NCI-H748 treated with DMSO at 0.1 percent for 48 hours (cell line): ENCODE results near the gene CCSER1.
"Not testable (repeated sequence)": the region's sequence is repeated elsewhere in the genome, so short reads cannot be mapped to it uniquely, and the experiment has no call there.

Experiments used
- DNase-seq: peaks from one replicate; lab custom pipeline; 2025; lab: John Stamatoyannopoulos, UW

CCSER1 gene

DNA sequence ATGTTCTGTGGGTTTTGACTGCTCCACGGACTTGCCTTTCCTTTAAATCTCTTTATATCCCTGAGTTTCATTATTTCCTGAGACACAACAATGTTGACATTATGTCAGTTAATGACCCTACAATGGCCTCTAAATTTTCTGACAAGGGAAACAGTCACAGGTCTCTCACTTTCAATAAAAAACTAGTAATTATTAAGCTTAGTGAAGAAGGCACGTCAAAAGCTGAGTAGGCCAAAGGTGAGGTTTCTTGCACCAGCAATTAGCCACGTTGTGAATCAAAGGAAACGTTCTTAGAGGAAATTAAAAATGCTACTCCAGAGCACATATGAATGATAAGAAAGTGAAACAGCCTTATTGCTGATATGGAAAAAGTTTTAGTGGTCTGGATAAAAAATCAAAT, 1246.4 kb downstream of the CCSER1 start:
- no peak for DNase-seq

DNA sequence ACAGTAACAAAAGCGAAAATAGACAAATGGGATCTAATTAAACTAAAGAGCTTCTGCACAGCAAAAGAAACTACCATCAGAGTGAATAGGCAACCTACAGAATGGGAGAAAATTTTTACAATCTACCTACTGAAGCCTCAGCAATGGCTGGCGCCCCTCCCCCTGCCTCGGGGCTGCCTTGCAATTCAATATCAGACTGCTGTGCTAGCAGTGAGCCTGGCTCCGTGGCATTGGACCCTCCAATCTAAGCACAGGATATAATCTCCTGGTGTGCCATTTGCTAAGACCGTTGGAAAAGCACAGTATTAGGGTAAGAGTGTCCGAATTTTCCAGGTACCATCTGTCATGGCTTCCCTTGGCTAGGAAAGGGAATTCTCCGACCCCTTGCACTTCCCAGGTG, 1278.2 kb downstream of the CCSER1 start:
- not testable (repeated sequence) for DNase-seq

DNA sequence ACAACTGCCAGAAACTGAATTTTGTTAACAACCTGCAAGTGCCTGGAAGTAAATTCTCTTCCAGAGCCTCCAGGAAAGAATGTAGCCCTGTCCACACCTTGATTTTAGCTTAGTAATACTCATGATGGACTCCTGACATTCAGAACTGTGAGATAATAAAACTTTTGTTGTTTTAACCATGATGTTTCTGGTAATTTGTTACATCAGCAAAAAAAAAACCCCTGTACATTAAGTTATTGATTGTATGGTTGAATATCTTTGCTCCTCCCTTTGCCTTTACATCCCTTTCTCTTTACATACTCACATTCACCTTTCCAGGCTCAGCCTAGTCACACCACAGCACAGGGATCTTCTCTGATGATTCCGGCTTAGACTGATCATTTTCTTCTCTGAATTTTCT, 1294.8 kb downstream of the CCSER1 start:
- DNase-seq: no peak

DNA sequence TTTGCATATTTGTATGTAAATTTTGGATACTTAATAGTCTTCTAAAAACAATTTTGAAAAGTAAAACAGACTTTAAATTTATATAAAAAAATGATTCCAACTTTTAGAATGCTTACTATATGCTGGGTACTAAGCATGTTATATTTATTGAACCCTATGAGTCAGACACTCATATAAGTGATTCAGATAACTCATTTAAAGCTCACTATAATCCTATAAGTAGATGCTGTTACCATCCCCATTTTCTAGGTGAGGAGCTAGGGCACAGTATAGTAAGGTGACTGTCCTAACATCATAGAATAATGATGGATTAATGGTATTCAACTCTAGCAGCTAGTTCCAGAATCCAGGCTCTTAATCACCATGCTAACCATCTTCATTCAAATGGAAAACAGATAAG, 1299.5 kb downstream of the CCSER1 start:
- DNase-seq: no peak

DNA sequence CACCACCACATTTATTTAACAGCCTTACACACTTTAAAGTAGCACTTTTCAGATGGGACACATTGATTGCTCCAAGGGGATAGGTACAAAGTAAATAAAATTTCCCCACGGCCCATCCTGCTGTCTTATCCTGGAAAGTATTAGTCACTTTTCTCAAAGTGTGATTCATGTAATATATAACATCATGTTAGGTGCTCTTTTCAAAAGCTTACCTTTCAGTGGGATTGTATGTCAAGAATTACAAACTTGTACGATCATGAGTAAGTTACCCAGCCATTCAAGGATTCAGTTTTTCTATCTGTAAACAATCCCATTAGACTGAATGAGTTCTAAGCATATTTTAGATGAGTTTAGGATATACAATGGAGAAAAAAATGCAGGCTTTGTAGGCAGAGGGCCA, 1300.0 kb downstream of the CCSER1 start:
- no peak for DNase-seq

DNA sequence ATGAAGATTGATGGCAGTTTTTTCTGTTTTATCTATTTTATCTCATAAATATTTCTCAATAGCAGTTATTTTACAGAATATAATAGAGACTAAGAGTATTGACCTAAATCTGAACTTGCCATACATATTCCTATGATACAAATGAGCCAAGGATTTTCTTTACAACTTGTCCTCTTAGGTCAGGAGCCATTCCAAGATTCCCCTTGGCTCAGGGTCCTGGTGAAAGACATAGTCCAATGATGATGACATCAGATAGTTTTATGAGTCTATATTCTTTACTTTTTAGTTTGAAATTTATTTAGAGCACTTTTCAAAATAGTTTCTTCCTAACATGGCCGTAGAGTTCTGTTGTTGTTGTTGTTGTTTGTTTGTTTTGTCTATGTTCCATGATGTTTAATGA, 1307.4 kb downstream of the CCSER1 start:
- no peak for DNase-seq

DNA sequence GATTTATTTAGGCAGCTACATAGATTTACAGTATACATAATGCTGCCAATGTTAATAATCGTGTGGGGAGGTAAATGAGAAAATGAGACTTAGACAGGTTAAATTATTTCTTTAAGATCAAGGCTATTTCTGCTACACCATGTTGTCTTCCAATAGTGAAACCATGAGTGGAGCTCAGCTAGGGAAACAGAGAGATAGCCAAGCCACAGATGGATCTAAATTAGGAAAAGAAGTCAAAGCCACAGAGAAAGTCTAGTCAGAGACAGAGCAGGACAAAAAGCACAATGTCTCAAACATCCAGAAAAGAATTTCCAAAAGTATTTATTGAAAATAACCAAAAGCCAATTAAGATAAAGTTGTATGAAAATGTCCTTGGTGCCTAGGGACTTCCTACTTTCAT, 1309.4 kb downstream of the CCSER1 start:
- DNase-seq: no peak

DNA sequence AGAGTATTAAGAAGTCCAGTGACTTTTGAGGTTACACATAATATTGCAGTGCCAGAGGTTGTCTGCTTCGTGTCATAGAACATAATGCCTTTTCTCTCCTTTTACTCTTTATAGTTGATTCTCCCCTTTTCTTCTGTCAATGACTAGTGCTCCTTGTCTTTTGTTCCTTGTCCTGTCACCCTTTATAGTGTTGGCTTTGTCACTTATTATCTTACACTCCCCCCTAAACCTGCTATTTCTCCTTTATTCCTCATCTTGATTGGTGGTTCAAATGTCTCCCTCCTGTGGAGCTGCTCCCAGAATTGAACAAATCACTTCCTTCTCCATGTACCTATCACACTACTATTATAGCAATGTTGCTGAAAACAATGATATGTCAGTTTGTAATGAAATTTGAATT, 1320.0 kb downstream of the CCSER1 start:
- DNase-seq: no peak

DNA sequence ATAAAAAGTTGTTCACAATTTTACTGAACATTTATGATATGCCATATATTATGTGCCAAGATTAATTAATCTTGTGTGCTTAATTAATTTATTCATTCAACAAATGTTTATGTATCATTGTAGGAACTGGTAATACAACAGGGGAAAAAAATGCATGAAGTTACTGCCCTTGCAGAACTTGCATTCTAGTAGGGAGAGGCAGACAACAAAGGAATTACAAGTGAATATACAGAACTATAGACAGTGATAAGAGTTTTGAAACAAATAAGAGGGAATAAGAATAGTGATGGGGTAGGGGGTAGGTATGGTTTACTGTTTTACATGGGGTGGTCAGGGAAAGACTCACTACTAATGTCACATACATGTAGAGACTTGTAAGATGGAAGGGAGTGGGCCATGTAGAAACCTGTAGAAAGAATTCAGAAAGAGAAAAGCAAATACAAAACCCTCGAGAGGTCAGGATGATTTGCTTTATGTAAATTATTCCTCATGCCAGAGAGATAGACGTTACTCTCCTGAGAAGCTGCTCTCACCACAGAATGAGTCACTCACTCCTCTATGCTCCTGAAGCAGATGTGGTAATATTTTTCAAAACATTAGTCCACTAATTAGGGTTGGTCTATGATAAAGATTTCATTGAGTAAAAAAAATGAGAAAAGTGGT, 1321.6 kb downstream of the CCSER1 start:
- DNase-seq: no peak

DNA sequence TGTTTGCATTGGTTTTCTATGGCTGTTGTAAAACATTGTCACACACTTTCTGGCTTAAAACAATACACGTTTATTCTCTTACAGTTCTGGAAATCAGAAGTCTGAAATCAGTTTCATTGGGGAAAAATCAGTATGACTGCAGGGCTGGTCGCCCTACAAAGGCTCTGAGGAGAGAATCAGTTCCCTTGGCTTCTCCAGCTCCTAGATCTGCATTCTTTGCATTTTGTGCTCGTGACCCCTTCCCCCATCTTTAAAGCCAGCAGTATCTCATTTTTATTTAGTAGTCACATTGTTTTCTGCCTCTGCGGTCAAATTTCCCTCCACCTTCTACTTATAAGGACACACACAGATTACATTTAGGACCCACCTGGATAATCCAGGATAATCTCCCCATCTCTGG, 1326.9 kb downstream of the CCSER1 start:
- DNase-seq: no peak

DNA sequence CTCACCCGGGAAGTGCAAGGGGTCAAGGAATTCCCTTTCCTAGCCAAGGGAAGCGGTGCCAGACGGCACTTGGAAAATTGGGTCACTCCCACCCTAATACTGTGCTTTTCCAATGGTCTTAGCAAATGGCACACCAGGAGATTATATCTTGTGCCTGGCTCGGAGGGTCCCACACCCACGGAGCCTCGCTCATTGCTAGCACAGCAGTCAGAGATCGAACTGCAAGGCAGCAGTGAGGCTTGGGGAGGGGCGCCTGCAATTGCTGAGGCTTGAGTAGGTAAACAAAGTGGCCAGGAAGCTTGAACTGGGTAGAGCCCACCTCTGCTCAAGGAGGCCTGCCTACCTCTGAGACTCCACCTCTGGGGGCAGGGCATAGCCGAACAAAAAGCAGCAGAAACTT, 1335.4 kb downstream of the CCSER1 start:
- not testable (repeated sequence) for DNase-seq

DNA sequence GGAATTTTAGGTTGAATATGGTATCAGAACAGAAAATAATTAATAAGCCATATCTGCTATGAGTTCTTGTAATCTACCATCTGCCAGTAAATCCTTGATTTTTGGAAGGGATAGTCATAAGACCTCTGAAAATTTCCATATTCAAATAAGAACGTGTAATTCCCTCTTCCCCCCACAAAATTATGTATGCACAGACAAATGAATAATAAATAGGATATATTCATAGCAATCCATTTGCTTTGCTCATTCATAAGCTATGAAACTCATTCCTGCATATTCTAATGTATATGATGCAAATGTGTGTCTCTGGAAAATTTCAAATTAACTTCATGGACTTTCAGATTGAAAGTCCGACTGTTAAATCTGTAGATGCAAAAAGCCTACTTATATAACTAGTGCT, 1343.5 kb downstream of the CCSER1 start:
- no peak for DNase-seq

DNA sequence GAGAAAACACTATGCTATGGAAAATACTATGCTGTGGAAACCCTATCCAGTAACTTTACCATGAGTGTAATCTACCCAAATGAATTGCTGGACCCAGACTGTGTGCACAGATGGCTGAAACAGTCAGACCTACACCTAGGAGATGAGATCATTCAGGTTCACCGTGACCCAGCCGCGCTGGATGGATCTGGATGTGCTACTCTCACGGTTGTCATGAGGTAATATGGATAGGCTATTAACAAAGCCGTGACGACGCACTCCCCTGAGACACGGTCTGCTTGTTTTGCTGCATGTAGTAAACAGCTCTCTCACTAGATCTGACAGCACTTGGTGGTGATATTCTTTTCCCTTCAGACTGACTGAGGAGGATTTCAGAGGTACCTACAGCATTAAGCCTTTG, 1344.1 kb downstream of the CCSER1 start:
- no peak for DNase-seq

DNA sequence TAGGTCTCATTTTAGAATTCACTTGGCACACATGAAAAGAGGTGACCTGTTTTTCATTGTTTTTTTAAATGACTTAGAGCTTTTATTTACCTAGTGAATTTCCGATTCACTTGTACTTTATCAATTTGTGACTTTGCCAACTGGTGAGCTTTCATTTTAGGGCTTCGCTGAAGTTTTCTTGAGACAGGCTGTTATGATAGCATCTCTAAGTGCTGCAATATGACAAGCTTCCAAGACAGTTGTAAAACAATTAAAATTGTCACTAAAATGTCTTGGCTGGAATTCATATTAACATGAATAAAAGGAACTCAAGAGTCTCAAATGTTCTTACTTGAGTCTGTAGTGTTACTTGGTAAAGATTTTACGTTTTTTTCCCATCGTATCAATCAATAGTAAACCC, 1344.9 kb downstream of the CCSER1 start:
- no peak for DNase-seq

DNA sequence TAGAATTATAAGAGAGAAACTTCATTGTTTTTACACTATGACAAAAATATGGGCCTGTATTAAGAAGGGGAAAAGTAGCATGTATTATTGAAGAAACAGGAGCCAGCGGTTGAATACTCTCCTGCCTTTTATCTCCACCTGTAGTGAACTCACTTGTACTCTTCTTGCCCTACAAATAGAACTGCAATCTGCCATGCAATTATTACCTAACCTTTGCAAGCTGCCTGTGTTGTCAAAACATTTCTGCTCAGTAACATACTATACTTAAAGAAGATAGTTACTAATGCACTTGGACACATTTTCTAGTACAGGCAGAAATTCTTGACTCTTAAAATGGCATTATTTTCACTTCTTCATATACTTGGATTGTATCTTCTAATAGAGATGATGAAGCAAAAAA, 1358.2 kb downstream of the CCSER1 start:
- no peak for DNase-seq

DNA sequence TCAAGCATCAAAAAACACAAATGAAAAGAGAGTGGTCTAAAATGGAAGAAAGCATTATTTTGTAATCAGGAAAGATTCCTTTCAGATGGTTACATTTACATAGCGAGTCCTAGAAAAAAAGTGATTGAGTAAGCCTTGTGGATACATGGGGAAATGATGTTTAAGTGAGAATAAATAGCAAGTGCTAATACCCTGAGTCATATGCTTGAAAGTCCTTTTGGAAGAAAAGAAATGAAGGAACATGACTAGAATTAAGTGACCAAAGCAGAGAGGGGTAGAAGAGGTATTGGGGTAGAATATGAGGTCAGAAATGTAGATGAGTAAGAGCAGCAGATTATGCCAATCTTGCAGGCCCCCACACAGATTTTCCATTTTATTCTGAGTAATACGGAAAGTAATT, 1361.8 kb downstream of the CCSER1 start:
- DNase-seq: no peak

DNA sequence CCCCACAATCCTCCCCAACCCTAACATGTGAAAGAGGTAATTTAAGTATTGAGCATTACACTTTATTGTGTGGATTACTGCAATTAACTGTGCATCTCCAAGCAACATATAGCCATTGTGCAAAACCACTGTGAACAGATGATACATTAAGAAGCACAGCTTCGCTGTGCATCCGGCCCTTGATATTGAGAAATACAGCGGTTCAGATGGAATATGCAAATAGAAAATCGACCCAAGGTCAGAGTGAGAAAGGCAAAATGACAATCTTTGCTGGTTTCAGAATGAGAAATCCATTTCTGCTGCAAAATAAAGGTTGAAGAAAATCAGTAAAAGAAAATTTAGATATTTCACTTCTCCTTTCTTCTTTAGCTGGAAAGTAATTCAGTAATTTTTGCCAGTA, 1370.7 kb downstream of the CCSER1 start:
- DNase-seq: no peak

DNA sequence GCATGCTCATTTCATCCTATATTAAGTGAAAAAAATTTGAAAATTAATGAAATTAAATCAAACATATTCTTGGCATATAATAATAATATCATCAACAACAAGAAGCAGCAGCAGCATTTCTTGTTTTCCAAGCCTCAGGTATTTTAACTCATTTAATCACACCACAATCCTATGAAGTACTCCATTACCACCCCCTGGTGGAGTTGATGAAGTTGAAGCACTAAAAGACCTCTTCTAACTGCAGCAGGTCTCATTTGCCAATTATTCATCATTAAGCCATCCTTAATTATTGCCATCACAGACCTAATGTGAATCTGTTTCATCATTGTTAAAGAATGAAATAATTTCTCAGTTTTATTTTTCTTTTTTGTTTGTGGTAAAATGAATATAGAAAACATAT, 1375.2 kb downstream of the CCSER1 start:
- DNase-seq: no peak

DNA sequence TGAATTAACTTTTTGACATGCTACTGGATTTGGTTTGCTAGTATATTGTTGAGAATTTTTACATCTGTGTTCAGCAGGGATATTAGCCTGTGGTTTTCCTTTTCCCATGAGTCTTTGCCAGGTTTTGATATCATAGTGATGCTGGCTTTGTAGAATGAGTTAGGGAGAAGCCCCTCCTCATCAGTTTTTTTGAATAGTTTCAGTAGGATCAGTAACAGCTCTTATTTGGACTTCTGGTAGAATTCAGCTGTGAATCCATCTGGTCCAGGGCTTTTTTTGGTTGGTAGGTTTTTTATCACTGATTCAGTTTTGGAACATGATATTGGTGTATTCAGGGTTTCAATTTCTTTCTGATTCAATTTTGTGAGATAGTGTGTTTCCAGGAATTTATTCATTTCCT, 1386.1 kb downstream of the CCSER1 start:
- no peak for DNase-seq

DNA sequence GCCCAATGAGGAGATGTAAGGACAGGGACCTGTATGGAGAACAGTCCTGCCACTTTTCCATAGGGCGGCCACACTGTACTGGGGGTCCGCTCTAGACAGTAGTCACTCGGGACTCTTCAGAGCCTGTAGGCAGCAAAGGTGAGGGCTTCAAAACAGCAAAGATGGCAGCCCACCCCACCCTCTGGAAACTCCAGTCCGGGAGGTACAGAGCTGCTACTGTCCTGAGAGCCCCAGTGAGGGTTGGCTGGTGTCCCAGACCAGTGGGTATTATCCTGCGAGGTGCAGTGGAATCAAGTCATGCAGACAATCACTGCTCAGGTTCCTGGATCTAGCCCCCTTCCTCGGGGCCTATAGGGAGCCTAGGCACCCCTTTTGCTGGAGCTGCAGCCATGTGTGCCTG, 1392.0 kb downstream of the CCSER1 start:
- DNase-seq: no peak

DNA sequence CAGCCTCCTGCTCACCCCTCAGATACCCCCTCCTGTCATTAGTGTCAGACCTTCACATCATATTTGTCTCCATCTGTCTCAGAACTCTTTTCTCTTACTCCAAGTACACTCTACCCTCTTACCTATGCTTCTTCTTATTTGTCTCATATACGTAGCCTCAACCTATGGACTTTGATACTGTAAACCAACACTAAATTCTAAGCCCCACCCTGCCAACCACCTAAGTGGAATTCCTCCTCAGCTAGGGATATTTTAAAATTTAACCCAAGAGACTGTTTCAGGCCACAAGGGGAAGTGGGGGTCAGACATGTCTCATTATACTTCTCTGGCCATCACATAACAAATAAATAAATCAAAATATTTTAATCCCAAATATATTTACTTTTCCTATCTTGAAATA, 1398.4 kb downstream of the CCSER1 start:
- no peak for DNase-seq

DNA sequence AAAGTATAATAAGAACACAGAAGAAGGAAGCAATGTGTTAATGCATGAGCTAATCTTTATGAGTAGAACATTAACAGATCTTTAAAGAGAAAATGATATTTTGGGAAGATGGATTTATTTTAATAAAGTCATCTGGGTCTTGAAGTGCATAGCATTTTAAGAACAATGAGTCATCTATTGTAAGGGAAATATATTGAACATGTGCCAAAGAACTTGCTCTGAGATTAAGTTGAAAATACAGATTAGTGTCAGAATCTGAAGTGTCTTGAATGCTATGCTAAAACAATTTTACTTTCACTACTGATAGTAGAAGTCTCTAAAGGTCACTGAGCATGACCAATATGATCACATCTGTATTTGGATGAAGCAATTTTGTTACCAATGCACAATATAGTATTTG, 1399.9 kb downstream of the CCSER1 start:
- no peak for DNase-seq

DNA sequence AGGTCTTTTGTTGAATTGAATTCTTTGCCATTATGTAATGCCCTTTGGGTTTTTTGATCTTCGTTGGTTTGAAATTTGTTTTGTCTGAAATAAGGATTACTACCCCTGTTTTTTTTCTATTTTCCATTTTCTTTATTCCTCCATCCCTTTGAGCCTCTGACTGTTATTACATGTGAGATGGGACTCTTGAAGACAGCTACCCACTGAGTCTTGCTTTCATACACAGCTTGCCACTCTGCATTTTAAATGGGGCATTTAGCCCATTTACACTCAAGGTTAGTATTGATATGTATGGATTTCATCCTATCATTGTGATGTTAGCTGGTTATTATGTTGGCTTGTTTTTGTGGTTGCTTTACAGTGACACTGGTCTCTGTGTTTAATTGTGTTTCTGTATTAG, 1440.4 kb downstream of the CCSER1 start:
- DNase-seq: no peak

DNA sequence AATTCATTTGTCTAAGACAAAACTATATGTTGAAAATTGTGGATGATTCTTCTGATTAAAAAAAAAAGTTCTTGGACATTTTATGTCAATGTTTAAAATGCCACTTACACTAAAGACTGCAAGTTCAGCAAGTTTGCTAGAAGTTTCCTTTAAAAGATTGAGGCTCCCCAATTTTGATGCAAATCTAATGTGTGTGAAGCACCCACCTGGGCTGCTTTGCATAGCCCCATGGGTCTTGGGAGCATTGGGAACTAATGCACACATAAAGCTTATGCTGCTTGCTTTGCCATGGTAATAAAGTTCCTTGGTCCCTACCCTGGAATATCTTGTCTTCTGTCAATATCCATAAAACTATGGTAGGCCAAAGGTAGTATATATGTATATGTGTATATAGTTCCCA, 1450.7 kb downstream of the CCSER1 start:
- no peak for DNase-seq

DNA sequence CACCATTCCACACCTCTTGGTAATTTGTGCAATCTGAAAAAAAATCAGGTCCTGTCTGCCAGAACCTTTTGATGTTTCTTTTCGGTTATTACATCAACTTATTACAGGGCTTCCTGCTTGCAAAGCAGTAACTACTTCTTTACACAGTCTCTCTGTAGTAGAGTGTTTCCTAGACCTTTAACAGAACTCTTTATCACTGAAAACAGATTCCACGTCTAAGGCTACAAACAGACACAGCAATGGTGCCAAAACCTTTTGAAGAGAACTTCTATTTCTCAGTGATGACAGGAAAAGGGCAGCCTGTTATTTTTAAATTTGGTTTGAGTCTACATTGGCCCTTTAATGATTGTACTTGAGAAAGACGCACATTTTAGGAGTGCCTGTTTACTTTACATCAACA, 1463.1 kb downstream of the CCSER1 start:
- no peak for DNase-seq
